ENCODE measurements around the gene LY6G6D. TPM values are rescaled to one million over a fixed set of nuclear protein-coding genes. Genes with fewer than 3 reads are reported as not detected.

Gene LY6G6D
- total RNA-seq, 1 donor from 2014 or later: not detected

GRCh38 chr6:31763619-31763940 lies 48.4 kb downstream of the LY6G6D start:
- DNase-seq (ENCODE audit: extremely low spot score, unreplicated experiment): no peak
- peak overlapping the region; percentile 2 for H3K27ac Mint-ChIP-seq (ENCODE audit: unreplicated experiment)
- H3K4me1 Mint-ChIP-seq (ENCODE audit: unreplicated experiment): peaks cover 6% of the 10 kb centered on the region
- H3K36me3 Mint-ChIP-seq (ENCODE audit: unreplicated experiment): peaks cover 13% of the 10 kb centered on the region
- H3K27me3 Mint-ChIP-seq (ENCODE audit: unreplicated experiment): no peaks in the 10 kb centered on the region
- no peaks in the 10 kb centered on the region for H3K9me3 Mint-ChIP-seq (ENCODE audit: unreplicated experiment)
- no peak overlapping the region for H3K4me3 Mint-ChIP-seq (ENCODE audit: unreplicated experiment)
- TF ChIP-seq, protein P1, sequence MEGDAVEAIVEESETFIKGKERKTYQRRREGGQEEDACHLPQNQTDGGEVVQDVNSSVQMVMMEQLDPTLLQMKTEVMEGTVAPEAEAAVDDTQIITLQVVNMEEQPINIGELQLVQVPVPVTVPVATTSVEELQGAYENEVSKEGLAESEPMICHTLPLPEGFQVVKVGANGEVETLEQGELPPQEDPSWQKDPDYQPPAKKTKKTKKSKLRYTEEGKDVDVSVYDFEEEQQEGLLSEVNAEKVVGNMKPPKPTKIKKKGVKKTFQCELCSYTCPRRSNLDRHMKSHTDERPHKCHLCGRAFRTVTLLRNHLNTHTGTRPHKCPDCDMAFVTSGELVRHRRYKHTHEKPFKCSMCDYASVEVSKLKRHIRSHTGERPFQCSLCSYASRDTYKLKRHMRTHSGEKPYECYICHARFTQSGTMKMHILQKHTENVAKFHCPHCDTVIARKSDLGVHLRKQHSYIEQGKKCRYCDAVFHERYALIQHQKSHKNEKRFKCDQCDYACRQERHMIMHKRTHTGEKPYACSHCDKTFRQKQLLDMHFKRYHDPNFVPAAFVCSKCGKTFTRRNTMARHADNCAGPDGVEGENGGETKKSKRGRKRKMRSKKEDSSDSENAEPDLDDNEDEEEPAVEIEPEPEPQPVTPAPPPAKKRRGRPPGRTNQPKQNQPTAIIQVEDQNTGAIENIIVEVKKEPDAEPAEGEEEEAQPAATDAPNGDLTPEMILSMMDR (IDR thresholded peaks at IDR 0.05): no peak

DNA sequence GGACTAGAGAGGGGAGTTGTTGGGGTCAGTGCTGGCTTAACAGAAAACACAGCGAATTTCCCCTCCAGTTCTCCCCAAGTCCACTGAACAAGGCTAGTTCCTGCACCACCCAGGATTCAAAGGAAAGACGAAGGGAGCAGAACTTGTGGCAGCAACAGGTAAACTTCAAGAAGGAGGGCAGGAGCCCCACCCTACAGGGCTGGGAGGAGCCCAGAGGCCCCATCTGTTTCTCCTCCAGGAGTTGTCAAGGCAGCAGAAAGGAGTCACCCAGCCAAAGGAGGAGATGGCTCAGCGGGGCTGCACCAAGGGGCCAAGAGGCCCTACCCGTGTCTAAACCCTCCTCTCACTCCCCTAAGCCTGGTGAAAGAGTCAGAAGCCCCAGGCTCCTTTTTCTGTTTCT lies 49.0 kb downstream of the LY6G6D start:
- H3K4me1 Mint-ChIP-seq (ENCODE audit: unreplicated experiment): peaks cover 6% of the 10 kb centered on the region
- H3K27ac Mint-ChIP-seq (ENCODE audit: unreplicated experiment): no peak overlapping the region
- no peak overlapping the region for H3K4me3 Mint-ChIP-seq (ENCODE audit: unreplicated experiment)
- H3K9me3 Mint-ChIP-seq (ENCODE audit: unreplicated experiment): no peaks in the 10 kb centered on the region
- no peaks in the 10 kb centered on the region for H3K27me3 Mint-ChIP-seq (ENCODE audit: unreplicated experiment)
- H3K36me3 Mint-ChIP-seq (ENCODE audit: unreplicated experiment): peaks cover 13% of the 10 kb centered on the region
- DNase-seq (ENCODE audit: extremely low spot score, unreplicated experiment): no peak
- TF ChIP-seq, protein P1 (IDR thresholded peaks at IDR 0.05): no peak

DNA sequence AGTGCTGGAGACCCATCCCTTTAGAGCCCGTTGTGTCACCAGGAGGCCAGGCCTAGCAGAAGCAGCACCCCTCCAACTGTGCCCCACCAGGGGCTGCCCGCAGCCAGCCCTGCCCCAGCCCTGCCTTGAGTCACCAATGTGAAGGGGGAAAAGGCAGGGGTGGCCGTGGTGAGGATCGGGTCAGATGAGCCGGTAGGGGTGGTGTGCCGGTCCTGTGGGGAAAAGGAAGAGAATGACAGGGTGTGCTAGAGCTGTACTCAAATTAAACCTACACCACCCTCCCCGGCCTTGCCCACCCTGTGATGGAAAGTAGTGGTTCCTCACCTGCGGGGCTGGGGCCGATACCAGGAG lies 50.4 kb downstream of the LY6G6D start:
- Mint-ChIP-seq H3K27ac (ENCODE audit: unreplicated experiment) (no peak overlapping the region), H3K9me3 (ENCODE audit: unreplicated experiment) (no peaks in the 10 kb centered on the region), H3K27me3 (ENCODE audit: unreplicated experiment) (no peaks in the 10 kb centered on the region), H3K4me3 (ENCODE audit: unreplicated experiment) (no peak overlapping the region), H3K36me3 (ENCODE audit: unreplicated experiment) (peaks cover 7% of the 10 kb centered on the region), H3K4me1 (ENCODE audit: unreplicated experiment) (peaks cover 6% of the 10 kb centered on the region)
- TF ChIP-seq, protein P1 (IDR thresholded peaks at IDR 0.05): no peak
- no peak for DNase-seq (ENCODE audit: extremely low spot score, unreplicated experiment)

DNA sequence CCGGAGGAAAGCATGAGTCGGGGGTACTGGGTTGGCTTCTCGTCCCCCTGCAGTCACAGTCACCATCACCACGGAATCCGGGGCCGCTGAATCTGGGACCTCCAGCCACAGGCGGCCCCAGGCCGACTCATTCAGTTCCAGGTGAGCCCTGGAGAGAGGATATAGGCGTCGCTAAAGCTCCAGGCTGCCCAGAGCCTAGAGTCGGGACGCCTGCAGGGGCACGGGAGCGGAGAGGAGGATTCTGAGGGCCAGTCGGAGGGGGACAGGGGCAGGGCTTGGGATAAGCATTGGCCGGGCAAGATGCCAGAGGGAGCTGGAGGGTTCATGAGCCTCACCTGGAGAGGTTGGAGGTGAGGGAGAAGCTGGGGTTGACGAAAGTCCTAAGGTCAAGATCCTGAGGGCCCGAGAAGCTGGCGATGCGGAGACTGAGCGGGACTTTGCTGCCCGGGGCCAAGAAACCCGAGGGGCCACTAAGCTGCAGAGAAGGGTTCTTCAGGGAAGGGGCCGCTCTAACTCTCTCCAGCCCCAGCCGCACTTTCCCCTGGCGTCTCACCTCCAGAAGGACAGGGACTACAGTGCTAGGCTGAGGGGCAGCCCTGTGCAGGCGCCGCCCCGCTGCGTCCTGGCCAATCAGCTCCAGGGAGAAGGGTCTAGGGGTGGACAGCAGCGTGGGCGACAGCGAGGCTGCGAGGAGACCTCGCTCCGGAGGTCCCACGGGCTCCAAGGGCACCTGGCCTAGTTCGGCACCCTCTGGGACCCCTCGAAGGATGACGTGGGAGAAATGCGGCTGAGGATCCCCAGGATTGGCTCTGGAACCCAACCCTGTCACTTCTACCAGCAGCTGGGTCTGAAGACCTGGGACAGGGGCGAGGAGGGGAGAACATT lies 51.0 kb downstream of the LY6G6D start:
- Mint-ChIP-seq H3K4me1 (ENCODE audit: unreplicated experiment) (peaks cover 6% of the 10 kb centered on the region), H3K27ac (ENCODE audit: unreplicated experiment) (no peak overlapping the region), H3K27me3 (ENCODE audit: unreplicated experiment) (no peaks in the 10 kb centered on the region), H3K9me3 (ENCODE audit: unreplicated experiment) (no peaks in the 10 kb centered on the region), H3K4me3 (ENCODE audit: unreplicated experiment) (no peak overlapping the region), H3K36me3 (ENCODE audit: unreplicated experiment) (peaks cover 5% of the 10 kb centered on the region)
- TF ChIP-seq, protein P1 (IDR thresholded peaks at IDR 0.05): no peak
- no peak for DNase-seq (ENCODE audit: extremely low spot score, unreplicated experiment)

DNA sequence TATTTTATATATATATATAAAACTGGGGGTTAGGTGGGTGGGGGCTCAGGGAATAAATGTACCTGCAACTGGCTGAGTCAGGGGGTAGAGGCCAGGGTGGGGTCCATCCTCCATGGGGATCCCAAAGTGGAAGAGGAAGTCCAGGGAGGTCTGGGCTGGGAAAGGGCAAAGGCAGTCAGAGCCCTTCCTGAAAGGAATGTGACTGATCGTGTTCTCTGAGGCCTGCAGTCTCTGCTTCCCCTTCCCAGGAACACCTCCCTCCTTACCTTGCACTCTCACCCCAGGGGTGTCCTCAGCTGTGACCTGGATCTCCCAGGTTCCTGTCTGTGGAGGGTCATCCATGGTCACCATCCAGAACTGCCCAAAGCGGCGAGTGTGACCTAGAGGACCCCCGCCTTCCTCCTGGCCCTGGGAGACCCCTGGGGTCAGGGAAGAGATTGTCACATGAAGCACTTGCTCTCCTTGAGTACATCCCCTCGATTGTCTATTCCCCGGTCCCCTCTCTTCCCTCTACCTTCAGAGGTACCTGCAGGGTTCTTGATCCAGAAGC lies 52.0 kb downstream of the LY6G6D start:
- Mint-ChIP-seq H3K4me1 (ENCODE audit: unreplicated experiment) (peaks cover 6% of the 10 kb centered on the region), H3K27me3 (ENCODE audit: unreplicated experiment) (no peaks in the 10 kb centered on the region), H3K36me3 (ENCODE audit: unreplicated experiment) (no peaks in the 10 kb centered on the region), H3K9me3 (ENCODE audit: unreplicated experiment) (no peaks in the 10 kb centered on the region), H3K27ac (ENCODE audit: unreplicated experiment) (no peak overlapping the region), H3K4me3 (ENCODE audit: unreplicated experiment) (no peak overlapping the region)
- TF ChIP-seq, protein P1 (IDR thresholded peaks at IDR 0.05): no peak
- DNase-seq (ENCODE audit: extremely low spot score, unreplicated experiment): no peak
